Endothelial cell of umbilical vein (primary cell): ENCODE measurements around the gene ADAM10. TPM values are rescaled to one million over a fixed set of nuclear protein-coding genes. Genes with fewer than 3 reads are reported as not detected.

Source experiments
- BruUV-seq: library from RNA; stranded (reverse); fragments of 400-500 nt; replicated peaks from 2 replicates; lab custom pipeline; 2021; lab: Mats Ljungman, UMichigan
- CTCF ChIA-PET: fragments of 300-600, 350-600 bp; sonication (Branson Sonifier 250); formaldehyde crosslinking; loops from one replicate; lab custom pipeline; 2021; ENCODE audit warnings: antibody characterized with exemption, inconsistent platforms; lab: Charles Lee
- POLR2A ChIA-PET: fragments of 300-600, 350-600 bp; sonication (Branson Sonifier 250); formaldehyde crosslinking; loops from one replicate; lab custom pipeline; 2021; ENCODE audit warnings: antibody characterized with exemption, inconsistent platforms; lab: Charles Lee
- DNase-seq: peaks from one replicate; pipeline ENCODE4 v3.0.0-alpha.2; 2011; ENCODE audit warnings: low read depth, low spot score
- FAIRE-seq: peaks from 2 replicates; lab custom pipeline; 2011; peaks lifted over from hg19 to GRCh38; lab: Jason Lieb, UNC
- H2AFZ ChIP-seq: 2 replicates; pipeline ENCODE4 v1.6.0; 2012; ENCODE audit warnings: low read depth, low read length, control low read depth, inconsistent platforms
- H3K27ac ChIP-seq: 2 replicates; pipeline ENCODE4 v1.5.1; 2011; ENCODE audit warnings: low read depth, mild to moderate bottlenecking, control low read depth, low read length, moderate library complexity; ENCODE audit not compliant: insufficient read depth
- H3K27me3 ChIP-seq, 2 experiments: 2 replicates each; pipeline versions ENCODE4 v1.6.0 to v1.6.1; 2011; ENCODE audit warnings: low read length in 2 of 2, mixed read lengths in 1 of 2; ENCODE audit not compliant: control insufficient read depth in 2 of 2, insufficient read depth in 2 of 2
- H3K36me3 ChIP-seq, 2 experiments: 2 replicates in 1 of 2; 3 replicates in 1 of 2; pipeline ENCODE4 v1.5.1; 2011; ENCODE audit warnings: low read length in 2 of 2, mild to moderate bottlenecking in 1 of 2, moderate library complexity in 1 of 2; ENCODE audit not compliant: control insufficient read depth in 2 of 2, insufficient read depth in 2 of 2; ENCODE audit errors: extremely low read depth in 1 of 2
- H3K4me1 ChIP-seq: 3 replicates; pipeline ENCODE4 v1.5.1; 2011; ENCODE audit warnings: mild to moderate bottlenecking, low read length; ENCODE audit not compliant: control insufficient read depth, insufficient read depth; ENCODE audit errors: extremely low read depth
- H3K4me2 ChIP-seq: 2 replicates; pipeline ENCODE4 v1.6.1; 2011; ENCODE audit warnings: low read length, control low read depth, mixed read lengths; ENCODE audit not compliant: insufficient read depth
- H3K4me3 ChIP-seq, 3 experiments: fragments of 200-600 bp in 1 of 3; sonication (generic), shearing (Covaris generic) in 1 of 3; replicated peaks in 1 of 3; 2 replicates each; pipeline ENCODE4 v1.5.1; 2011 to 2016; ENCODE audit warnings: control low read depth in 3 of 3, low read length in 3 of 3, mild to moderate bottlenecking in 2 of 3, inconsistent platforms in 1 of 3, low read depth in 1 of 3, moderate library complexity in 1 of 3; ENCODE audit not compliant: insufficient read depth in 1 of 3
- H3K79me2 ChIP-seq: 2 replicates; pipeline ENCODE4 v1.6.0; 2012; ENCODE audit warnings: low read length, inconsistent platforms; ENCODE audit not compliant: control insufficient read depth, insufficient read depth
- H3K9ac ChIP-seq: replicated peaks from 2 replicates; pipeline ENCODE3; 2011; ENCODE audit warnings: low read length, control low read depth; ENCODE audit not compliant: insufficient read depth; ENCODE audit errors: extremely low read depth
- H3K9me1 ChIP-seq: replicated peaks from 3 replicates; pipeline ENCODE4 v1.6.0; 2011; ENCODE audit warnings: mild to moderate bottlenecking, low read length; ENCODE audit not compliant: control insufficient read depth, insufficient read depth; ENCODE audit errors: extremely low read depth
- H3K9me3 ChIP-seq: replicated peaks from 2 replicates; pipeline ENCODE4 v1.5.1; 2012; ENCODE audit warnings: low read length, inconsistent platforms; ENCODE audit not compliant: control insufficient read depth, insufficient read depth
- H4K20me1 ChIP-seq: replicated peaks from 2 replicates; pipeline ENCODE3; 2011; ENCODE audit warnings: mild to moderate bottlenecking, low read length; ENCODE audit not compliant: control insufficient read depth, insufficient read depth; ENCODE audit errors: extremely low read depth
- EZH2 ChIP-seq: IDR thresholded peaks from 2 replicates; pipeline ENCODE4 v1.6.1; 2012; ENCODE audit warnings: borderline replicate concordance, low read depth, mild to moderate bottlenecking, moderate library complexity, low read length, inconsistent platforms; ENCODE audit not compliant: severe bottlenecking
- FOS ChIP-seq: IDR thresholded peaks from 2 replicates; pipeline ENCODE4 v1.6.1; 2011; ENCODE audit warnings: mild to moderate bottlenecking, low read length, moderate library complexity, borderline replicate concordance; ENCODE audit not compliant: insufficient read depth
- GATA2 ChIP-seq: IDR thresholded peaks from 2 replicates; pipeline ENCODE4 v1.7.0; 2011; ENCODE audit warnings: low read depth, mild to moderate bottlenecking, moderate library complexity, mixed read lengths, low read length; ENCODE audit not compliant: insufficient read length, insufficient read depth
- JUN ChIP-seq: IDR thresholded peaks from 2 replicates; pipeline ENCODE4 v1.6.1; 2011; ENCODE audit warnings: borderline replicate concordance, low read depth; ENCODE audit not compliant: insufficient read length, insufficient read depth
- MAX ChIP-seq: IDR thresholded peaks from 2 replicates; pipeline ENCODE4 v1.6.1; 2011; ENCODE audit not compliant: insufficient read depth, insufficient read length
- MYC ChIP-seq: IDR thresholded peaks from one replicate; pipeline ENCODE4 v1.6.1; 2011; ENCODE audit warnings: mild to moderate bottlenecking, low read depth, low read length
- POLR2A ChIP-seq: IDR thresholded peaks from 2 replicates; pipeline ENCODE4 v1.6.1; 2012; ENCODE audit warnings: low read depth, mild to moderate bottlenecking, control low read depth, low read length
- POLR2AphosphoS5 ChIP-seq: IDR thresholded peaks from 2 replicates; pipeline ENCODE4 v1.6.1; 2012; ENCODE audit warnings: low read depth, mild to moderate bottlenecking, control low read depth, low read length, moderate library complexity; ENCODE audit not compliant: insufficient read depth
- dilution Hi-C: fragments of 300-500 bp; cut with MboI; formaldehyde crosslinking; loops from one replicate; pipeline ENCODE4 v1.15.0; 2019; ENCODE audit warnings: low sequenced_read_pairs; ENCODE audit not compliant: extremely low pct_ligation_motif_present
- intact Hi-C: fragments of 100-400 bp; cut with micrococcal nuclease; formaldehyde crosslinking; loops from one replicate; pipeline ENCODE4 v1.10.0; 2022
- polyA plus RNA-seq, 4 experiments: library from polyadenylated mRNA; depleted of rRNA in 3 of 4; stranded (reverse) in 3 of 4; unstranded in 1 of 4; fragments of >200 nt; gene quantifications; 2 replicates each; pipeline versions ENCODE4 v1.2.1 to v1.2.3, GENCODE V29; 2011 to 2012; ENCODE audit warnings: missing spikeins in 1 of 4
- total RNA-seq: library from RNA; stranded (reverse); gene quantifications from 2 replicates; pipeline ENCODE4 v1.2.3, GENCODE V29; 2021
- TF ChIP-seq, protein P1 (sequence below), 2 donors: IDR thresholded peaks; 1 replicate in 1 of 2; 2 replicates in 1 of 2; pipeline ENCODE4 v1.5.1; 2011; ENCODE audit warnings: low read length in 2 of 2, mild to moderate bottlenecking in 2 of 2, moderate library complexity in 2 of 2, control low read depth in 1 of 2, inconsistent platforms in 1 of 2, low read depth in 1 of 2; ENCODE audit not compliant: insufficient read depth in 1 of 2; ENCODE audit errors: extremely low read depth in 1 of 2

The ADAM10 gene
- total and polyA plus RNA-seq, 2 donors (not counting 3 experiments of a cell fraction or from before 2014, with no cell fraction given) = 91.3 to 203 TPM

- Histone ChIP-seq H3K9me3 (no peaks in the 10 kb centered on the region), H2AFZ (no peak overlapping the region), H3K36me3 (no peaks in the 10 kb centered on the region), H3K79me2 (peaks cover 85% of the 10 kb centered on the region), H3K27ac (no peak overlapping the region), H3K4me3 (no peak overlapping the region), H3K27me3 (no peaks in the 10 kb centered on the region), H3K4me2 (no peak overlapping the region), H3K9me1 (no peaks in the 10 kb centered on the region), H3K9ac (no peak overlapping the region), H3K4me1 (no peaks in the 10 kb centered on the region), H4K20me1 (no peaks in the 10 kb centered on the region)
- TF ChIP-seq MAX (no peak), FOS (no peak), POLR2A (no peak), MYC (no peak), POLR2AphosphoS5 (no peak), JUN (no peak), GATA2 (no peak), EZH2 (no peak)
- TF ChIP-seq, protein P1, sequence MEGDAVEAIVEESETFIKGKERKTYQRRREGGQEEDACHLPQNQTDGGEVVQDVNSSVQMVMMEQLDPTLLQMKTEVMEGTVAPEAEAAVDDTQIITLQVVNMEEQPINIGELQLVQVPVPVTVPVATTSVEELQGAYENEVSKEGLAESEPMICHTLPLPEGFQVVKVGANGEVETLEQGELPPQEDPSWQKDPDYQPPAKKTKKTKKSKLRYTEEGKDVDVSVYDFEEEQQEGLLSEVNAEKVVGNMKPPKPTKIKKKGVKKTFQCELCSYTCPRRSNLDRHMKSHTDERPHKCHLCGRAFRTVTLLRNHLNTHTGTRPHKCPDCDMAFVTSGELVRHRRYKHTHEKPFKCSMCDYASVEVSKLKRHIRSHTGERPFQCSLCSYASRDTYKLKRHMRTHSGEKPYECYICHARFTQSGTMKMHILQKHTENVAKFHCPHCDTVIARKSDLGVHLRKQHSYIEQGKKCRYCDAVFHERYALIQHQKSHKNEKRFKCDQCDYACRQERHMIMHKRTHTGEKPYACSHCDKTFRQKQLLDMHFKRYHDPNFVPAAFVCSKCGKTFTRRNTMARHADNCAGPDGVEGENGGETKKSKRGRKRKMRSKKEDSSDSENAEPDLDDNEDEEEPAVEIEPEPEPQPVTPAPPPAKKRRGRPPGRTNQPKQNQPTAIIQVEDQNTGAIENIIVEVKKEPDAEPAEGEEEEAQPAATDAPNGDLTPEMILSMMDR (IDR thresholded peaks at IDR 0.05; ENCODE audit: extremely low read depth in 1 of 2, insufficient read depth in 1 of 2, low read depth in 1 of 2, low read length in 2 of 2) = no peak
- ChIA-PET POLR2A (no interaction called here), CTCF (no interaction called here)
- no TSS peak for BruUV-seq
- DNase-seq (no peak), FAIRE-seq (no peak)
- intact Hi-C loops (no loop called here), dilution Hi-C loops (no loop called here)
Observed at GRCh38 chr15:58701376-58701775, 48.1 kb downstream of the ADAM10 start.
